ENCODE results near the gene MTHFD1L.
A peak's percentile ranks its signal among the peaks of the same experiment; 100 is the strongest.

Gene MTHFD1L

GRCh38 chr6:150992703-150993102 lies 127.2 kb downstream of the MTHFD1L start:
- no peaks in the 10 kb centered on the region for H3K36me3 ChIP-seq (ENCODE audit: control insufficient read depth in 5 of 5, insufficient read depth in 5 of 5, low read length in 5 of 5)
- no peak overlapping the region for H3K27ac ChIP-seq (ENCODE audit: low read depth, low read length)
- no peaks in the 10 kb centered on the region for H3K4me1 ChIP-seq (ENCODE audit: control insufficient read depth in 5 of 5, insufficient read depth in 5 of 5, low read length in 5 of 5)
- no peaks in the 10 kb centered on the region for H3K27me3 ChIP-seq (ENCODE audit: control insufficient read depth in 5 of 5, insufficient read depth in 4 of 5, low read length in 5 of 5)
- H3K9ac ChIP-seq (ENCODE audit: low read length in 5 of 5), result no peak overlapping the region
- H3K9me3 ChIP-seq (ENCODE audit: control insufficient read depth in 5 of 5, low read length in 5 of 5), result peaks cover 0 to 3% (median 0%) of the 10 kb centered on the region in 5 donors
- H3K4me3 ChIP-seq (ENCODE audit: low read depth in 1 of 5, low read length in 5 of 5), result no peak overlapping the region

GRCh38 chr6:150993253-150993652 lies 127.8 kb downstream of the MTHFD1L start:
- Histone ChIP-seq H3K27ac (ENCODE audit: low read depth, low read length) (no peak overlapping the region), H3K9me3 (ENCODE audit: control insufficient read depth in 5 of 5, low read length in 5 of 5) (peaks cover 0 to 3% (median 0%) of the 10 kb centered on the region in 5 donors), H3K27me3 (ENCODE audit: control insufficient read depth in 5 of 5, insufficient read depth in 4 of 5, low read length in 5 of 5) (no peaks in the 10 kb centered on the region), H3K9ac (ENCODE audit: low read length in 5 of 5) (no peak overlapping the region), H3K4me1 (ENCODE audit: control insufficient read depth in 5 of 5, insufficient read depth in 5 of 5, low read length in 5 of 5) (no peaks in the 10 kb centered on the region), H3K36me3 (ENCODE audit: control insufficient read depth in 5 of 5, insufficient read depth in 5 of 5, low read length in 5 of 5) (no peaks in the 10 kb centered on the region), H3K4me3 (ENCODE audit: low read depth in 1 of 5, low read length in 5 of 5) (no peak overlapping the region)

- no peak overlapping the region for H3K27ac ChIP-seq (ENCODE audit: low read depth, low read length)
Observed at GRCh38 chr6:150994026-150994425, 128.5 kb downstream of the MTHFD1L start.

GRCh38 chr6:150996968-150997367 lies 131.5 kb downstream of the MTHFD1L start:
- no peak overlapping the region for H3K4me3 ChIP-seq (ENCODE audit: low read depth in 1 of 5, low read length in 5 of 5)

More at GRCh38 chr6:150994026-150994425, 128.5 kb downstream of the MTHFD1L start:
- H3K4me1 ChIP-seq (ENCODE audit: control insufficient read depth in 5 of 5, insufficient read depth in 5 of 5, low read length in 5 of 5), result peaks cover 0 to 1% (median 0%) of the 10 kb centered on the region in 5 donors
- no peak overlapping the region for H3K9ac ChIP-seq (ENCODE audit: low read length in 5 of 5)
- no peaks in the 10 kb centered on the region for H3K27me3 ChIP-seq (ENCODE audit: control insufficient read depth in 5 of 5, insufficient read depth in 4 of 5, low read length in 5 of 5)
- H3K36me3 ChIP-seq (ENCODE audit: control insufficient read depth in 5 of 5, insufficient read depth in 5 of 5, low read length in 5 of 5), result no peaks in the 10 kb centered on the region
- peaks cover 0 to 3% (median 0%) of the 10 kb centered on the region in 5 donors for H3K9me3 ChIP-seq (ENCODE audit: control insufficient read depth in 5 of 5, low read length in 5 of 5)
- no peak overlapping the region for H3K4me3 ChIP-seq (ENCODE audit: low read depth in 1 of 5, low read length in 5 of 5)

GRCh38 chr6:150999107-150999506 lies 133.6 kb downstream of the MTHFD1L start:
- H3K36me3 ChIP-seq (ENCODE audit: control insufficient read depth in 5 of 5, insufficient read depth in 5 of 5, low read length in 5 of 5), result no peaks in the 10 kb centered on the region
- H3K9ac ChIP-seq (ENCODE audit: low read length in 5 of 5), result no peak overlapping the region
- peaks cover 0 to 2% (median 0%) of the 10 kb centered on the region in 5 donors for H3K9me3 ChIP-seq (ENCODE audit: control insufficient read depth in 5 of 5, low read length in 5 of 5)
- peaks cover 0 to 10% (median 3%) of the 10 kb centered on the region in 5 donors for H3K4me1 ChIP-seq (ENCODE audit: control insufficient read depth in 5 of 5, insufficient read depth in 5 of 5, low read length in 5 of 5)
- H3K4me3 ChIP-seq (ENCODE audit: low read depth in 1 of 5, low read length in 5 of 5), result no peak overlapping the region
- H3K27me3 ChIP-seq (ENCODE audit: control insufficient read depth in 5 of 5, insufficient read depth in 4 of 5, low read length in 5 of 5), result no peaks in the 10 kb centered on the region
- no peak overlapping the region for H3K27ac ChIP-seq (ENCODE audit: low read depth, low read length)

More at GRCh38 chr6:150996968-150997367, 131.5 kb downstream of the MTHFD1L start:
- Histone ChIP-seq H3K4me1 (ENCODE audit: control insufficient read depth in 5 of 5, insufficient read depth in 5 of 5, low read length in 5 of 5) (peaks cover 0 to 4% (median 0%) of the 10 kb centered on the region in 5 donors), H3K27me3 (ENCODE audit: control insufficient read depth in 5 of 5, insufficient read depth in 4 of 5, low read length in 5 of 5) (no peaks in the 10 kb centered on the region), H3K36me3 (ENCODE audit: control insufficient read depth in 5 of 5, insufficient read depth in 5 of 5, low read length in 5 of 5) (no peaks in the 10 kb centered on the region), H3K9me3 (ENCODE audit: control insufficient read depth in 5 of 5, low read length in 5 of 5) (peaks cover 0 to 3% (median 0%) of the 10 kb centered on the region in 5 donors), H3K9ac (ENCODE audit: low read length in 5 of 5) (no peak overlapping the region), H3K27ac (ENCODE audit: low read depth, low read length) (no peak overlapping the region)

- H3K4me3 ChIP-seq (ENCODE audit: low read depth in 1 of 5, low read length in 5 of 5), result no peak overlapping the region
- peaks cover 0 to 14% (median 8%) of the 10 kb centered on the region in 5 donors for H3K4me1 ChIP-seq (ENCODE audit: control insufficient read depth in 5 of 5, insufficient read depth in 5 of 5, low read length in 5 of 5)
- no peaks in the 10 kb centered on the region for H3K27me3 ChIP-seq (ENCODE audit: control insufficient read depth in 5 of 5, insufficient read depth in 4 of 5, low read length in 5 of 5)
- H3K9me3 ChIP-seq (ENCODE audit: control insufficient read depth in 5 of 5, low read length in 5 of 5), result no peaks in the 10 kb centered on the region
- H3K9ac ChIP-seq (ENCODE audit: low read length in 5 of 5), result no peak overlapping the region
- no peak overlapping the region for H3K27ac ChIP-seq (ENCODE audit: low read depth, low read length)
- H3K36me3 ChIP-seq (ENCODE audit: control insufficient read depth in 5 of 5, insufficient read depth in 5 of 5, low read length in 5 of 5), result no peaks in the 10 kb centered on the region
Observed at GRCh38 chr6:150999576-150999975, 134.1 kb downstream of the MTHFD1L start.

- Histone ChIP-seq H3K9me3 (ENCODE audit: control insufficient read depth in 5 of 5, low read length in 5 of 5) (no peaks in the 10 kb centered on the region), H3K27ac (ENCODE audit: low read depth, low read length) (no peak overlapping the region), H3K4me1 (ENCODE audit: control insufficient read depth in 5 of 5, insufficient read depth in 5 of 5, low read length in 5 of 5) (peaks cover 0 to 22% (median 20%) of the 10 kb centered on the region in 5 donors), H3K9ac (ENCODE audit: low read length in 5 of 5) (no peak overlapping the region), H3K4me3 (ENCODE audit: low read depth in 1 of 5, low read length in 5 of 5) (no peak overlapping the region), H3K27me3 (ENCODE audit: control insufficient read depth in 5 of 5, insufficient read depth in 4 of 5, low read length in 5 of 5) (no peaks in the 10 kb centered on the region), H3K36me3 (ENCODE audit: control insufficient read depth in 5 of 5, insufficient read depth in 5 of 5, low read length in 5 of 5) (no peaks in the 10 kb centered on the region)
Observed at GRCh38 chr6:151001387-151002056, 136.0 kb downstream of the MTHFD1L start.

- H3K9ac ChIP-seq (ENCODE audit: low read length in 5 of 5), result no peak overlapping the region
- peaks cover 0 to 22% (median 20%) of the 10 kb centered on the region in 5 donors for H3K4me1 ChIP-seq (ENCODE audit: control insufficient read depth in 5 of 5, insufficient read depth in 5 of 5, low read length in 5 of 5)
- H3K36me3 ChIP-seq (ENCODE audit: control insufficient read depth in 5 of 5, insufficient read depth in 5 of 5, low read length in 5 of 5), result no peaks in the 10 kb centered on the region
- H3K9me3 ChIP-seq (ENCODE audit: control insufficient read depth in 5 of 5, low read length in 5 of 5), result no peaks in the 10 kb centered on the region
- no peaks in the 10 kb centered on the region for H3K27me3 ChIP-seq (ENCODE audit: control insufficient read depth in 5 of 5, insufficient read depth in 4 of 5, low read length in 5 of 5)
- peak overlapping the region in 1 of 5 donors; percentile 4 for H3K4me3 ChIP-seq (ENCODE audit: low read depth in 1 of 5, low read length in 5 of 5)
- H3K27ac ChIP-seq (ENCODE audit: low read depth, low read length), result no peak overlapping the region
Observed at GRCh38 chr6:151002057-151002450, 136.6 kb downstream of the MTHFD1L start.

GRCh38 chr6:151002491-151002935 lies 137.0 kb downstream of the MTHFD1L start:
- Histone ChIP-seq H3K36me3 (ENCODE audit: control insufficient read depth in 5 of 5, insufficient read depth in 5 of 5, low read length in 5 of 5) (no peaks in the 10 kb centered on the region), H3K9me3 (ENCODE audit: control insufficient read depth in 5 of 5, low read length in 5 of 5) (no peaks in the 10 kb centered on the region), H3K9ac (ENCODE audit: low read length in 5 of 5) (no peak overlapping the region), H3K4me3 (ENCODE audit: low read depth in 1 of 5, low read length in 5 of 5) (peak overlapping the region in 1 of 5 donors; percentile 4), H3K4me1 (ENCODE audit: control insufficient read depth in 5 of 5, insufficient read depth in 5 of 5, low read length in 5 of 5) (peaks cover 0 to 22% (median 20%) of the 10 kb centered on the region in 5 donors), H3K27ac (ENCODE audit: low read depth, low read length) (no peak overlapping the region), H3K27me3 (ENCODE audit: control insufficient read depth in 5 of 5, insufficient read depth in 4 of 5, low read length in 5 of 5) (no peaks in the 10 kb centered on the region)

- peaks cover 0 to 22% (median 16%) of the 10 kb centered on the region in 5 donors for H3K4me1 ChIP-seq (ENCODE audit: control insufficient read depth in 5 of 5, insufficient read depth in 5 of 5, low read length in 5 of 5)
- H3K27ac ChIP-seq (ENCODE audit: low read depth, low read length), result peak overlapping the region; percentile 39
- no peaks in the 10 kb centered on the region for H3K27me3 ChIP-seq (ENCODE audit: control insufficient read depth in 5 of 5, insufficient read depth in 4 of 5, low read length in 5 of 5)
- H3K9ac ChIP-seq (ENCODE audit: low read length in 5 of 5), result peak overlapping the region in 1 of 5 donors; percentile 23
- no peaks in the 10 kb centered on the region for H3K9me3 ChIP-seq (ENCODE audit: control insufficient read depth in 5 of 5, low read length in 5 of 5)
- H3K4me3 ChIP-seq (ENCODE audit: low read depth in 1 of 5, low read length in 5 of 5), result peak overlapping the region in 4 of 5 donors; percentile 9 to 43 (median 13)
- no peaks in the 10 kb centered on the region for H3K36me3 ChIP-seq (ENCODE audit: control insufficient read depth in 5 of 5, insufficient read depth in 5 of 5, low read length in 5 of 5)
Observed at GRCh38 chr6:151004383-151005024, 139.0 kb downstream of the MTHFD1L start.

Measured in subcutaneous abdominal adipose tissue (tissue), 5 donors.